C4-2B (cell line): Measurements from ENCODE around the gene PRKAG3.

Experiments used
- H3K27ac ChIP-seq: fragments of 450-650 bp; 2 replicates; pipeline ENCODE4 v1.5.1; 2017
- ZFX ChIP-seq: fragments of 450-650 bp; IDR thresholded peaks from 2 replicates; pipeline ENCODE4 v1.6.1; 2017
- TF ChIP-seq, protein P1 (sequence below): fragments of 450-650 bp; conservative IDR thresholded peaks from 2 replicates; pipeline ENCODE4 v1.5.1; 2017; ENCODE audit warnings: mild to moderate bottlenecking

Gene PRKAG3

DNA sequence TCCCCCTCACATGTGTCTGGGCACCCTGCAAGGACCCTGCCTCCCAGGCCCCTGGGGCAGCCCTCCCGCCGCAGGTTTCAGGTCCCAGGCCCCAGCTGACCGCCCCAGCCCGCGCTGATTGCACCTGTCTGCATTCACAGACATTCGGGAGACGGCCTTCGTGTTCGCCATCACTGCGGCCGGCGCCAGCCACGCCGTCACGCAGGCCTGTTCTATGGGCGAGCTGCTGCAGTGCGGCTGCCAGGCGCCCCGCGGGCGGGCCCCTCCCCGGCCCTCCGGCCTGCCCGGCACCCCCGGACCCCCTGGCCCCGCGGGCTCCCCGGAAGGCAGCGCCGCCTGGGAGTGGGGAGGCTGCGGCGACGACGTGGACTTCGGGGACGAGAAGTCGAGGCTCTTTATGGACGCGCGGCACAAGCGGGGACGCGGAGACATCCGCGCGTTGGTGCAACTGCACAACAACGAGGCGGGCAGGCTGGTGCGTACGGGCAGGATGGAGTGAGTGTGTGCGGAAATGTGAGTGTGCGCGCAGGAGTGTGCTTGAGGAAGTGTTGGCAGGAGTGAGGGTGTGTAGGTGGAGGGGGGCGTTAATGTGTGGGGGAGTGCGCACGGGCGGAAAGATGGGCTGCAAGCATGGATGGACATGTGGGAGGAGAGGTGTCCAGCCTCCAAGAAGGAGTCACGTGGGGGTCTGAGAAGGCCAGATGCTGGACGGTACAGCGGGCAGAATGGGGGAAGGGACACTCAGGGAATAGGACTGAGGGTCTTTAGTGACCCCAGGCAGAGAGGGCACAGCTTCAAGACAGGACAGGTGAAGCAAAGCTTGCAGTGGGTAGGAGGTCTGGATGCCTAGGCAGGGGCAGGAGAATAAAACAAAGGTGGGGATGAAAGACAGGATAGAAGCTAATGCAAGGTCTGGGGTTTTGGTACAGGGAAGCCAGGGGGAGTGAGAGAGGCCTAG, 40.0 kb upstream of the PRKAG3 start:
- no peak for TF ChIP-seq ZFX
- TF ChIP-seq, protein P1, sequence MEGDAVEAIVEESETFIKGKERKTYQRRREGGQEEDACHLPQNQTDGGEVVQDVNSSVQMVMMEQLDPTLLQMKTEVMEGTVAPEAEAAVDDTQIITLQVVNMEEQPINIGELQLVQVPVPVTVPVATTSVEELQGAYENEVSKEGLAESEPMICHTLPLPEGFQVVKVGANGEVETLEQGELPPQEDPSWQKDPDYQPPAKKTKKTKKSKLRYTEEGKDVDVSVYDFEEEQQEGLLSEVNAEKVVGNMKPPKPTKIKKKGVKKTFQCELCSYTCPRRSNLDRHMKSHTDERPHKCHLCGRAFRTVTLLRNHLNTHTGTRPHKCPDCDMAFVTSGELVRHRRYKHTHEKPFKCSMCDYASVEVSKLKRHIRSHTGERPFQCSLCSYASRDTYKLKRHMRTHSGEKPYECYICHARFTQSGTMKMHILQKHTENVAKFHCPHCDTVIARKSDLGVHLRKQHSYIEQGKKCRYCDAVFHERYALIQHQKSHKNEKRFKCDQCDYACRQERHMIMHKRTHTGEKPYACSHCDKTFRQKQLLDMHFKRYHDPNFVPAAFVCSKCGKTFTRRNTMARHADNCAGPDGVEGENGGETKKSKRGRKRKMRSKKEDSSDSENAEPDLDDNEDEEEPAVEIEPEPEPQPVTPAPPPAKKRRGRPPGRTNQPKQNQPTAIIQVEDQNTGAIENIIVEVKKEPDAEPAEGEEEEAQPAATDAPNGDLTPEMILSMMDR, result no peak

DNA sequence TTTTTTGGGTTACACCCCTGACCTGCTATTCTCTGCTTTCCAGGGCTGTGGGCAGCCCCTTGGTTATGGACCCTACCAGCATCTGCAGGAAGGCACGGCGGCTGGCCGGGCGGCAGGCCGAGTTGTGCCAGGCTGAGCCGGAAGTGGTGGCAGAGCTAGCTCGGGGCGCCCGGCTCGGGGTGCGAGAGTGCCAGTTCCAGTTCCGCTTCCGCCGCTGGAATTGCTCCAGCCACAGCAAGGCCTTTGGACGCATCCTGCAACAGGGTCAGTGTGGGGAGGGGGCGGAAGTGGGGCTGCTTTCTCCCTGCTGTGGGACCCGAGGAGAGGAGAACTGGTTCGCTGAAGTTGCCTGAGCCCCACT, 39.4 kb upstream of the PRKAG3 start:
- TF ChIP-seq, protein P1, result no peak
- no peak for TF ChIP-seq ZFX
- H3K27ac ChIP-seq, result no peak overlapping the region

More for the DNA sequence above, 40.0 kb upstream of the PRKAG3 start:
- no peak overlapping the region for H3K27ac ChIP-seq

DNA sequence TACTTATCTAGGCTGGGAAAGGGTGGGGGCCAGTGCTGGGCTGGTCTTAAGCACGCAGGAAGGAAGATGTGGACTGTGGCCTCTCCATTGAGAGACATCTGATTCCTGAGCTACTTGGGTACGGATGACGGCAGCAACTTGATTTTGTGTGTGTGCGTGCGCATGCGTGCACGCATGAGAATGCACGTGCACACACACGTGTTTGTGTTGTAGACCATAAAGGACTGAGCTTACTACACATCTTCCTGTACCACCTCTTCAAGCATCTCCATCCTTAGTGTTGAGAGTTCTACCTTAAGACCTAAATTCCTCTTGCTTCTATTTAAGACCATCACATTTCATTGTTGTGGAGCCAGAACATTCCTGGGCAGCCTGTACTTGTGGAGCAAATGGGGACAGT, 37.5 kb upstream of the PRKAG3 start:
- no peak overlapping the region for H3K27ac ChIP-seq
- TF ChIP-seq ZFX, result no peak
- TF ChIP-seq, protein P1, result no peak

DNA sequence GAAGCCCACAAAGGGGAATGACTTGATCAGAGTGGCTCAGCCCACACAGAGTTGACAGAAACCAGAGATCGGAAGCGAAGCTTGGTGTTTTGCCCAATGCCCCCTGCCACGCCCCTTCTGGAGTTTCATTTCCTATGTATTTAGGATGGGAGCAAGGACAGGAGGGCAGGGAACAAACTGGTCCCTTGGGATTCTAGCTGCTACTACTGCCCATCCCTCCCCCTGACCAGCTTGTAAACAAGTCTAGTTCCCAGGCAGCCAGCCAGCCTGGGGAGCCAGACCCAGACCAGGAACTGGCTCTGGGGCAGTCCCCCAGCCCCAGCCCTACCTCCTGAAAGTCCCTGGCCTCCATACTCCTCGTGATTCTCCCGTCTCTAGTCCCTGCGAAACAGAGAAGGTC, 36.3 kb upstream of the PRKAG3 start:
- no peak overlapping the region for H3K27ac ChIP-seq
- no peak for TF ChIP-seq ZFX
- TF ChIP-seq, protein P1, result no peak

DNA sequence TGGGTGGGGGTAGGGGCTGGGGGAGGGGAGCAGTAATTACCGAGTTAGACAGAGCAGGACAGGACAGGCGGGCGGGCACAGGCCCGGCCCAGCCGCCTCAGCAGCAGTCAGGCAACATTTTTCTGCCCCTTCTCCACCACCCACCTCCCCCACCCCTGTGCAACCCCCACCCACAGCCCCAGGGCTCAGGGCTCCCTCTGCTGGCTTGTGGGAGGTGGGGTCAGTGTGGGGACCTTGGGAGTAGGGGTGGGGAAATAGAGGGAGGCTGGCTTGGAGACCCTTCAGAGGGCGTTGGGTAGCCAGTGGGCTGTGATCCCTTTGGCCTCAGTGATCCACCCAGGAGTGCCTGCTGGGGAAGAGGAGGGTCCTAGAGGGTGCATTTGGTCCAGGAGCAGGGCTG, 34.4 kb upstream of the PRKAG3 start:
- no peak for TF ChIP-seq ZFX
- TF ChIP-seq, protein P1, result no peak
- H3K27ac ChIP-seq, result no peak overlapping the region

DNA sequence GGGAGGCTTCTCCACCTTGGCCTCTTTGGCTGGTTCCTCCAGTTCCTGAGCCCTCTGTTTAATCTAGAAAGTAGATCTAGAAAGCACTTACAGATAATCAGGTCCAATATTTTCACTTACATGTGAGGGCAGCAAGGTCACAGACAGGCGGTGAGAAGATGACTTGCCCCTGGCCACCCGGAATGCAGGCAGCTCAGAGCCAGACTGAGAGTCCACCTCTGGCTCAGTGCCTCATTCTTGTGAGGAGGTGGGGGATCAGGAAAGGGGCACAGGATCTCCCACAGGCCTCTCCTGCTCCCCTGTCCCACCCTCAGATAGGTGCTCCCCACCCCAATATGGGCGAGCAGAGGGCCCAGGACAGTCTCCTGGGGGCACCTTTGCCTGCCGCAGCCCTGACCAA, 33.8 kb upstream of the PRKAG3 start:
- H3K27ac ChIP-seq, result no peak overlapping the region
- TF ChIP-seq, protein P1, result no peak
- TF ChIP-seq ZFX, result no peak

DNA sequence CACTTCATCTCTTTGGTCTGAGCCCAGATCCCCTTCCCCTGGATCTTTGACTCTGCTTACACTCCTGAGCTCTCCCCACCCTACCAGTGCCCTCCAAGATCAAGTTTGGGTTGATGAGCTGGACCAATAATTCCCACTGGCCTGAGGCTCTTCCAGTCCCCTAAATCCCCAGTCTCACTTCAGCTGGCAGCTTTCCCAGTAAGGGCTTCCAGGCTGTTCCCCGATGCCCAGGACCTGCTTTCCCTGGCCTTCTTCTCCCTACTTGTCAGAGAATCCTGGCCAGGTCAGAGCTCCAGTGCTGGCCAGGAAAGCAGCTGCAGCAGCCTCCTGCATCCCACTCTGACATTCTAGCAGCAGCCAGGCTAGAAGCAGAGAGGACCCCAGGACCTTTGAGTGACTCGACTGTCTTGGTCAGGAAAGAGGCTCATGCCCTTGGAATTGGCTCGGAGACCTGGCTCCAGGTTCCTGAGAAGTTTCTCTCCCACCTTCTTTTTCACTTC, 31.5 kb upstream of the PRKAG3 start:
- no peak for TF ChIP-seq ZFX
- TF ChIP-seq, protein P1, result no peak
- no peak overlapping the region for H3K27ac ChIP-seq
